GM21526 (cell line): ENCODE results near the gene NKD1.

Experiments
- ATAC-seq: cut with Tn5 transposase; IDR thresholded peaks from one replicate; pipeline ENCODE4 v1.9.1; 2021; ENCODE audit warnings: moderate library complexity; ENCODE audit not compliant: unreplicated experiment, low FRiP score

The NKD1 gene

DNA sequence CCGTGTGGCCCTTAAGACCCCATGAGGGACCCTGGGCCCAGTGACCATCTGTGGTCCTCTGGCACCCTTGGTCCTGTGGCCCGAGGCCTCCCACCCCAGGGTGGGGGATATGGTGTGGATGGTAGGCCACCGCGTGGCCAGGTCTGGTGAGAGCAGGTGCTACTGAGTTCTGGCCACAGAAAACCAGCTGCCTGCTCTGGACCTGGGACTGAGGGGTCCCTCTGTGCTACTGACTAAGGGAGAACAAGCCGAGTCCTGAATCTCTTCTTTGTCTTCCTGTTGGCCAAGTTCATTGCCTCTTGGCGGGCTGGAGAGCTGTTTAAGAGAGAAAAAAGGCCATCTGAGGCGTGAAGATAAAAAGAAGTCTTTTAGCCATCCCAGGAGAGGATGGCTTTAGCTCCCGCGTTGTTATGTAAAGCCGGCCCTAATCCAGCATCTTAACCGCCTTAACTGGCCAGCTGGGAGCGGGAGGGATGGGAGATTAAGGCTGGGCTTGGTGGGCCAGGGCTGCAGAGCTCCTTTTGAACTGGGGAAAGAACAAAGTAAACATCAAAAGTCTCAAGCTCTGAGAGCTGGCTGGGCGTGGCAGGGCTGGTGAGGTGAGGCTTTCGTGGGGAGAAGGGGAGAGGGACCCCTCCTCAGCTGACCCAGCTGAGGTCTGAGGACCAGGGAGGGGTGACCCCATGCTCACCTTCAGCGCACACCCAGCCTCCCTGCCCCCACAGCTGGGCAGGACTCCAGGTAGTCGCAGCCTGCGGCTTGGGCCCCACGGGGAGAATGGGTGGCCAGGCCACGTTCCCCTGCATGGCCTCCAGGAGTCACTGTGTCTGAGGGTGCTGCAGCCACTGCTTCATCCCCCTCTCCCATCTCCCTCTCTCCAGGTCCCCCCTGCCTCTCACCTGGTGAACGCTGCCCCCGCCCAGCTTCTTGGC is 62.4 kb downstream of the NKD1 start:
- no peak for ATAC-seq

DNA sequence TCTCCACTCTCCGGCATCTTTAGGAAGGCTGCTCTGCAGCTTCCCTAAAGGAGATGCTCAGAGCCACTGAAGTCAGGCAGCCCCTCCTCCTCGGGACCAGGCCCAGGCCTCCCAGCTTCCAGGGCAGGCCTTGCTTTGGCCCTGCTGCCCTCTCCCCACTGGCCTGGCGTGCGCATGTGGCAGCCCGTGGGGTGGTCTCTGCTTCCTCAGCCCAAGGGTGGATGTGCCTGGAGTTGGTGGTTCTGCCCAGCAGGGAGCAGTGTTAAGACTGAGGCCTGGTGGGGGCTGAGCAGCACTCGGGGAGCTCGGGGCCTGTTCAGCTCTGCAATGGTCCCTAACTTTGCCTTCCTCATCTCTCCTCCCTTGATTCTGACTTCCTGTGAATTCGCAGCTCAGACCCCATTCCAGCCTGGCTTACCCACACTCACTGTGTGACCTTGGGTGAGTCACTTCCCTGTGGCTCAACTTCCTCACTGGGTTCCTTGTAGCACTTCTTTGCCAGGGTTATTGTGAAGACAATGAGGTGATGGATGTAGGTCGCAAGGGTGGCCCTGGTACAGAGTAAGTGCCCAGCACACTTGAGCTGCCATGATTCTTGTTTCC is 63.2 kb downstream of the NKD1 start:
- ATAC-seq, result no peak

- ATAC-seq, result no peak
Observed at GRCh38 chr16:50611995-50612848, 64.0 kb downstream of the NKD1 start.

DNA sequence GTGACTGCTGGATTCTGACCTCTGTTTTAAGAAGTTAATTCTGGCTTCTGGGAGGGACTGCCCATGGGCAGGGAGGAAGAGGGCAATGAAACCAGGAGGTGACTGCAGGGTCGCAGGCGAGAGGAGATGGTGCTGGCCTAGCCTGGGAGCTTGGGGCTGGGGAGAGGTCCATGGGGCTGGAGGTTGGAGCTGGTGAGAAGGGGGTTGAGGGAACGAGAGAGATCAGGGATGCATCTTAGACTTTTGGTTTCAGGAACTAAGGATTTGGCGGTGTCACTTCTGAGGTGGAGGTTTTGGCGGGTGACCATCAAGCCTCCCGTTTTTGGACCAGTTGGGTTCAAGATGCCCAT is 64.6 kb downstream of the NKD1 start:
- ATAC-seq, result no peak

GRCh38 chr16:50613281-50613963 is 65.2 kb downstream of the NKD1 start:
- no peak for ATAC-seq

GRCh38 chr16:50613964-50614474 is 65.8 kb downstream of the NKD1 start:
- no peak for ATAC-seq

DNA sequence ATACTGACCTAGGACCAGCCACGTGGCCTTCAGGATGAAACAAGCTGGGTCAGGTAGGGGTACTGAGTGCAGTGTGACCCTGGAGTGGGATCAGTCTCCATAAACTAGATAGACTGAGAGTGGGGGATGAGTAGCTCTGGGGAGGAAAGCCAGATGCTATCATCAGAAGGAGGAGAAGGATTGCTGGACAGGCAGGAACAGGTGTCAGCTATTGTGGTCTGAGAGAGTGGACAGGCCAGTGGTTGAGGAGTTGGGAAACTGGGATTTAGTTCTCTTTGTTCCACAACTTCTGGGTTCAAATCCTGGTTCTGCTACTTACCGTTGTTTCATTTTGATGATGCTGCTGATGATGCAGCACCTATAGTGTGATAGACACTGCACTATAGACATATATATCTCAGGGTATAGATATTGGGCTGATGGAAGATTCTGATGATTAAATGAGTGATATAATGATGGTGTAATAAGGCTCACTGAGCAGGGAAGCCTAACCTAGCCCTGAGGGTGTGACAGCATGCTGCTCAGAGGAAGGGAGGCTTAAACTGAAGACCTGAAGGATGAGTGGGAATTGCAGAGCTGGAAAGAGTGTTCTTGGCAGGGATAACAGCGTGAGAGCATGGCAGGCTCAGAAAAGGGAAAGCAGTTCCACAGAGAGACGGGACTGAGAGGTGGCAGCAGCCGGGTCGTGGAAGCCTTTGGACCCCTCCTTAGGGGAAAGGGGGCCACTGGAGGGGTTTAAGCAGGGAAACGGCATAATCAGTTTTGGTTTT is 66.9 kb downstream of the NKD1 start:
- no peak for ATAC-seq

DNA sequence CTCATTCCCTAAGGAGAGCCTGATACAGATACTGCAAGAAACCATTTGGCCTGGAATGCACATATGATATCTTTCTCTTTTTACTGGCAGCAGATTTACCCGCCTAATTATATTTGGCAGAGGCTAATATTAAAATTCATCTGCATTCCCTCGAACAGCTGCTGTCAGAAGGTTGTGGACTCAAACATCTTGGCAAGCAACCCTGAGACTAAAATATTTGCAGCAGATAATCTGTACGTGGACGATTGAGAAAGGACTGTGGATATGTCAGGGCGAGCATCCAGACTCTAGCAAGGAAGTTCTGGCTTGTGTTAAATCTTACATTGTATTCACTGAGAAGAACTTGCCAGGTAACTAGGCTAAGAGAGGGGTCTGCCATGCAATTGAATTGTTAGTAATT is 67.7 kb downstream of the NKD1 start:
- no peak for ATAC-seq

DNA sequence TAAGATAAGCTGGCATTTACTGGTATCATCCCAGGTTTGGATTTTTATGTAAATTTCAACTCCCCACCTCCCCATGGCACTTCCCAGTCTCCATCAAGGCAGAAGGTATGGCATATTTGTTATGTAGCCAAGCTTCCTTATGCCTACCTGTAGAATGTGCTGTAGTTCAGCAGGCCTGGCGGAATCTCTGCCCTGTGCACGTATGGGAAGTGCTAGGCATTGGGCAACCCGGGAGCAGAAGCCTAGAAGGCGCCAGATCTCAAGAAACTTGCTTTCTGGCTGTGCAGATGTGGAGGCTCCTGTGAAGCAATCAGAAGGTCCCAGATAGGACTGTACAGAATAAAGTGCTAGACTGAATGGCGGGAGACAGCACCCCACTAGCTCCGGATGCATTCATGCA is 68.2 kb downstream of the NKD1 start:
- no peak for ATAC-seq

DNA sequence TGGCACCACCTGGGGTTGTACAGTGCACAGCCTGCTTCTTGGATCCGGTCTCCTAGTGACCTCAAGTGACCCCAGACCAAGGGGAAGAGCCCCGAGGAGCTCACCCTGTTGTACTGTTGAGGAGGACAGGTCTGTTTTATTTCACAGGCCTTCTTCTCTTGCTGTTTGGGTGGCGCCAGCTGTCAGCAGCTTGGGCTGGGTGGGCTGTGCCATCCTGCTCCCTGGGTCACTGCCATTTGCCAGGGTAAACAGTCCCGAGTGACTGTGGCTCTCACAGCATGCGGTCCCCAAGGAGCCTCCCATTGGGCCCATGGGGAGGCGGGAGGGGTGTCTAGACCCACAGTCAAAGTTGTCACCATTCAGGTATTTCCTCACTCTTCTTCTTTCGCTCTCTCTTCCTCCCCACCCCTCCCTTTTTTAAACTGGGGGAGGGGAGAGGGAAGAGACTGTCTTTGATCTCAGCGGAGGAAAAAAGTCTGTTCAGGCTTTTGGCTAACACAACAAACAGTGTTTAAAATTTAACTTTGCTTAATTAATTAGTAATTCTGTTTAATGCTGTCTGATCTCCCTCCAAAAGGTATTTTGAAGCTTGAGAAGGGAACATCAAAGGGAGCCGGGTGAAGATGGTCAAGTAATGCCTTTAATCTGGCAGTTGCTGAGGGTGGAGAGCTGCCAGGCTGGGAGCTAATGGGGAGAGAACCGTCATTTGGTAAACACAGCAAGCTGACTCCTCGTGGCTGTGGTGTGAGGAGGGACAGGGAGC is 68.9 kb downstream of the NKD1 start:
- ATAC-seq, result no peak

GRCh38 chr16:50617646-50618184 is 69.5 kb downstream of the NKD1 start:
- no peak for ATAC-seq

DNA sequence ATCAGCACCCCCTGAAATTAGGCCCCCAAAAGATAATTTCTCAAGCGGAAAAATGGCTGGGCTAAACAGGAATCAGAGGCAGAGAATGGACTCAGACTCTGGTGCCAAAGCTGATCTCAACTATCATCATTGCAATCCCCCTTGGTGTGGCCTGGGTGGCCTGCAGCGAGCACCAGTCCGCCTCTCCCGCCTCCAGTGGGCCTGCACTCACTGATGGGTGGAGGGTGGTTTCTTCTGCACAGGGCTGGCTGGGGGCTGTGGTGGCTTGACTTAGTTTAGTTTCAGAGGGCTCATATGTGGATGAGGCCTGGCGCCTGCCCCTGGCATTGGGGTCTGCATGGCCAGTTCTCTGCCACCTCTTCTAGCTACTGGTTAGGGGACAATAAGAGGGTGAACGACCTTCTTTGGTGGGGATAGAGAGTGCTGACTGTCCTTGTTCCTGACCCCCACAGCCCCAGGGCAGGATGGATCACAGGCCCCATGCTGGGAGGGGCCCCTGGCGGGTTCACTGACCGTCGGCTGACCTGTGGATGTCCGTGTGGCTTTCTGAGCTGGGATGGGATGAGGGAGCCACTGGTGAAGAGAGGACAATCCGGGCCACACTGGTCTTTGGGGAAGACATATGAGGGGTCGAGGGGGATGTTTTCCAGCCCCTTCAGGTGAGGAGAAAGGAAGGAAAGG is 70.2 kb downstream of the NKD1 start:
- no peak for ATAC-seq

GRCh38 chr16:50619702-50620491 is 71.7 kb downstream of the NKD1 start:
- ATAC-seq, result no peak

- no peak for ATAC-seq
Observed at GRCh38 chr16:50620646-50621451, 72.7 kb downstream of the NKD1 start.

GRCh38 chr16:50621452-50621792 is 73.2 kb downstream of the NKD1 start:
- ATAC-seq, result no peak

- ATAC-seq, result no peak
Observed at GRCh38 chr16:50622029-50622428, 73.8 kb downstream of the NKD1 start.
